ENCODE measurements around the gene LETM1.

- TF ChIP-seq FOSL1 (IDR thresholded peaks at IDR 0.05; ENCODE audit: low read depth) = no peak
- TF ChIP-seq POLR2A (IDR thresholded peaks at IDR 0.05; ENCODE audit: borderline replicate concordance, extremely low read depth, insufficient read depth, insufficient read length) = no peak
- TF ChIP-seq, protein P1, sequence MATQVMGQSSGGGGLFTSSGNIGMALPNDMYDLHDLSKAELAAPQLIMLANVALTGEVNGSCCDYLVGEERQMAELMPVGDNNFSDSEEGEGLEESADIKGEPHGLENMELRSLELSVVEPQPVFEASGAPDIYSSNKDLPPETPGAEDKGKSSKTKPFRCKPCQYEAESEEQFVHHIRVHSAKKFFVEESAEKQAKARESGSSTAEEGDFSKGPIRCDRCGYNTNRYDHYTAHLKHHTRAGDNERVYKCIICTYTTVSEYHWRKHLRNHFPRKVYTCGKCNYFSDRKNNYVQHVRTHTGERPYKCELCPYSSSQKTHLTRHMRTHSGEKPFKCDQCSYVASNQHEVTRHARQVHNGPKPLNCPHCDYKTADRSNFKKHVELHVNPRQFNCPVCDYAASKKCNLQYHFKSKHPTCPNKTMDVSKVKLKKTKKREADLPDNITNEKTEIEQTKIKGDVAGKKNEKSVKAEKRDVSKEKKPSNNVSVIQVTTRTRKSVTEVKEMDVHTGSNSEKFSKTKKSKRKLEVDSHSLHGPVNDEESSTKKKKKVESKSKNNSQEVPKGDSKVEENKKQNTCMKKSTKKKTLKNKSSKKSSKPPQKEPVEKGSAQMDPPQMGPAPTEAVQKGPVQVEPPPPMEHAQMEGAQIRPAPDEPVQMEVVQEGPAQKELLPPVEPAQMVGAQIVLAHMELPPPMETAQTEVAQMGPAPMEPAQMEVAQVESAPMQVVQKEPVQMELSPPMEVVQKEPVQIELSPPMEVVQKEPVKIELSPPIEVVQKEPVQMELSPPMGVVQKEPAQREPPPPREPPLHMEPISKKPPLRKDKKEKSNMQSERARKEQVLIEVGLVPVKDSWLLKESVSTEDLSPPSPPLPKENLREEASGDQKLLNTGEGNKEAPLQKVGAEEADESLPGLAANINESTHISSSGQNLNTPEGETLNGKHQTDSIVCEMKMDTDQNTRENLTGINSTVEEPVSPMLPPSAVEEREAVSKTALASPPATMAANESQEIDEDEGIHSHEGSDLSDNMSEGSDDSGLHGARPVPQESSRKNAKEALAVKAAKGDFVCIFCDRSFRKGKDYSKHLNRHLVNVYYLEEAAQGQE (IDR thresholded peaks at IDR 0.05; ENCODE audit: low read depth) = no peak
- TF ChIP-seq, protein P2, sequence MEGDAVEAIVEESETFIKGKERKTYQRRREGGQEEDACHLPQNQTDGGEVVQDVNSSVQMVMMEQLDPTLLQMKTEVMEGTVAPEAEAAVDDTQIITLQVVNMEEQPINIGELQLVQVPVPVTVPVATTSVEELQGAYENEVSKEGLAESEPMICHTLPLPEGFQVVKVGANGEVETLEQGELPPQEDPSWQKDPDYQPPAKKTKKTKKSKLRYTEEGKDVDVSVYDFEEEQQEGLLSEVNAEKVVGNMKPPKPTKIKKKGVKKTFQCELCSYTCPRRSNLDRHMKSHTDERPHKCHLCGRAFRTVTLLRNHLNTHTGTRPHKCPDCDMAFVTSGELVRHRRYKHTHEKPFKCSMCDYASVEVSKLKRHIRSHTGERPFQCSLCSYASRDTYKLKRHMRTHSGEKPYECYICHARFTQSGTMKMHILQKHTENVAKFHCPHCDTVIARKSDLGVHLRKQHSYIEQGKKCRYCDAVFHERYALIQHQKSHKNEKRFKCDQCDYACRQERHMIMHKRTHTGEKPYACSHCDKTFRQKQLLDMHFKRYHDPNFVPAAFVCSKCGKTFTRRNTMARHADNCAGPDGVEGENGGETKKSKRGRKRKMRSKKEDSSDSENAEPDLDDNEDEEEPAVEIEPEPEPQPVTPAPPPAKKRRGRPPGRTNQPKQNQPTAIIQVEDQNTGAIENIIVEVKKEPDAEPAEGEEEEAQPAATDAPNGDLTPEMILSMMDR (IDR thresholded peaks at IDR 0.05 in 2 of 3, conservative IDR thresholded peaks at IDR 0.05 in 1 of 3; ENCODE audit: borderline replicate concordance in 1 of 3, insufficient read depth in 1 of 3, low read depth in 2 of 3, low read length in 2 of 3) = no peak
- TF ChIP-seq RAD21 (IDR thresholded peaks at IDR 0.05; ENCODE audit: low read depth) = no peak
- no peak for TF ChIP-seq YY1 (IDR thresholded peaks at IDR 0.05; ENCODE audit: extremely low read depth, insufficient replicate concordance, low read depth, low read length)
- no peak for TF ChIP-seq JUND (IDR thresholded peaks at IDR 0.05)
- no peak for TF ChIP-seq CEBPB (IDR thresholded peaks at IDR 0.05; ENCODE audit: low read depth)
Observed at GRCh38 chr4:1837069-1837468, 18.9 kb downstream of the LETM1 start.
